HepG2 (cell line): Measurements from ENCODE around the gene ZBTB7A. TPM values are rescaled to one million over a fixed set of nuclear protein-coding genes. Genes with fewer than 3 reads are reported as not detected.

Experiments used
- ATAC-seq: fragments of 200-7000 bp; cut with Tn5 transposase; 3 replicates; pipeline ENCODE4 v1.9.1; 2020; ENCODE audit warnings: mild to moderate bottlenecking, moderate library complexity
- BruUV-seq: library from RNA; stranded (reverse); fragments of 400-500 nt; replicated peaks from 2 replicates; lab custom pipeline; 2021; lab: Mats Ljungman, UMichigan
- CTCF ChIA-PET: fragments of 300-600 bp; formaldehyde crosslinking; extraction: SDS; loops from one replicate; lab custom pipeline; 2021; ENCODE audit warnings: low total read pairs, inconsistent platforms, low intra/inter-chr PET ratio; lab: Yijun Ruan, JAX
- POLR2A ChIA-PET: fragments of 350-600 bp; sonication (Branson Sonifier 250); formaldehyde crosslinking; loops from one replicate; lab custom pipeline; 2020; ENCODE audit warnings: antibody characterized with exemption, inconsistent platforms; lab: Yijun Ruan, JAX
- DNase-seq: peaks from one replicate; pipeline ENCODE4 v3.0.0-alpha.2; 2015; ENCODE audit warnings: low spot score
- FAIRE-seq: peaks from 3 replicates; lab custom pipeline; 2011; peaks lifted over from hg19 to GRCh38; lab: Jason Lieb, UNC
- H2AFZ ChIP-seq: one replicate; pipeline ENCODE4 v1.6.1; 2011; ENCODE audit warnings: low read length, inconsistent platforms
- H3K27ac ChIP-seq: fragments of 300-600 bp; 3 replicates; pipeline ENCODE4 v1.8.0; 2011; ENCODE audit warnings: mixed run types, mild to moderate bottlenecking, mixed read lengths, low read length, inconsistent platforms; ENCODE audit not compliant: insufficient read depth; ENCODE audit errors: extremely low read length
- H3K27me3 ChIP-seq, 2 experiments: fragments of 200-600 bp in 1 of 2; 2 replicates in 1 of 2; 3 replicates in 1 of 2; pipeline versions ENCODE4 v1.6.0 to v1.8.0; 2011; ENCODE audit warnings: low read length in 2 of 2, mild to moderate bottlenecking in 2 of 2, moderate library complexity in 2 of 2, inconsistent platforms in 1 of 2; ENCODE audit not compliant: insufficient read depth in 2 of 2, control insufficient read depth in 1 of 2
- H3K36me3 ChIP-seq, 2 experiments: fragments of 200-600 bp in 1 of 2; replicated peaks in 1 of 2; 2 replicates in 1 of 2; 3 replicates in 1 of 2; pipeline versions ENCODE4 v1.5.1 to v1.8.0; 2011; ENCODE audit warnings: low read length in 2 of 2, inconsistent platforms in 1 of 2; ENCODE audit not compliant: insufficient read depth in 2 of 2, control insufficient read depth in 1 of 2
- H3K4me1 ChIP-seq: 2 replicates; pipeline ENCODE4 v1.5.1; 2012; ENCODE audit warnings: low read length, inconsistent platforms; ENCODE audit not compliant: insufficient read depth
- H3K4me2 ChIP-seq: 2 replicates; pipeline ENCODE4 v1.6.0; 2011; ENCODE audit warnings: low read depth, low read length, inconsistent platforms
- H3K4me3 ChIP-seq, 3 experiments: fragments of 200-600 bp in 1 of 3; sonication (generic), shearing (Covaris generic) in 1 of 3; replicated peaks in 1 of 3; 2 replicates each; pipeline ENCODE4 v1.5.1; 2011 to 2016; ENCODE audit warnings: low read length in 3 of 3, inconsistent platforms in 2 of 3, low read depth in 2 of 3, mild to moderate bottlenecking in 2 of 3, control low read depth in 1 of 3, mixed read lengths in 1 of 3; ENCODE audit not compliant: insufficient read depth in 1 of 3
- H3K79me2 ChIP-seq: one replicate; pipeline ENCODE4 v1.6.1; 2011; ENCODE audit warnings: low read length, inconsistent platforms; ENCODE audit not compliant: insufficient read depth
- H3K9ac ChIP-seq: 2 replicates; pipeline ENCODE4 v1.6.0; 2011; ENCODE audit warnings: mild to moderate bottlenecking, low read depth, low read length, inconsistent platforms; ENCODE audit not compliant: insufficient read depth
- H3K9me3 ChIP-seq: 2 replicates; pipeline ENCODE4 v1.5.1; 2012; ENCODE audit warnings: mild to moderate bottlenecking, low read length
- H4K20me1 ChIP-seq: 2 replicates; pipeline ENCODE4 v1.6.0; 2011; ENCODE audit warnings: inconsistent platforms, mild to moderate bottlenecking, low read length, moderate library complexity; ENCODE audit not compliant: insufficient read depth
- HNRNPLL ChIP-seq: fragments of 200-400 bp; formaldehyde crosslinking; IDR thresholded peaks from 2 replicates; pipeline ENCODE4 v1.6.1; 2017; ENCODE audit warnings: mild to moderate bottlenecking, low read depth, low read length; ENCODE audit not compliant: poor library complexity, severe bottlenecking
- RELA ChIP-seq: sonication (generic); formaldehyde crosslinking; IDR thresholded peaks from 2 replicates; pipeline ENCODE4 v1.4.0; 2020; ENCODE audit warnings: missing genetic modification reagents
- RXRA ChIP-seq: sonication (generic); formaldehyde crosslinking; IDR thresholded peaks from 2 replicates; pipeline ENCODE4 v1.5.1; 2020; ENCODE audit warnings: missing genetic modification reagents
- WGBS: methylation state at CpG from one replicate; pipeline ENCODE4 v1.1.6; 2017; ENCODE audit warnings: low lambda C conversion rate; 5-methylcytosine and 5-hydroxymethylcytosine counted together
- in situ Hi-C: cut with HindIII; loops from 2 replicates; pipeline ENCODE4 v1.10.0; 2017; ENCODE audit warnings: low pct_unique_long_range_greater_than_20kb; ENCODE audit not compliant: extremely low pct_ligation_motif_present
- intact Hi-C: fragments of 100-400 bp; cut with micrococcal nuclease; formaldehyde crosslinking; loops from one replicate; pipeline ENCODE4 v1.10.0; 2022; ENCODE audit not compliant: unreplicated experiment
- polyA plus RNA-seq, 8 experiments: library from polyadenylated mRNA; depleted of rRNA in 3 of 8; stranded (reverse) in 7 of 8; unstranded in 1 of 8; fragments of >200 nt; fragmentation: Illumina TruSeq in 4 of 8; extraction: Trizol in 4 of 8; gene quantifications; 2 replicates each; pipeline versions ENCODE4 v1.2.1 to v1.2.3, GENCODE V29; 2011 to 2016; ENCODE audit warnings: low read depth in 4 of 8, missing spikeins in 1 of 8, mixed read lengths in 1 of 8; ENCODE audit not compliant: insufficient read depth in 1 of 8
- total RNA-seq, 5 experiments: library from RNA; depleted of rRNA; stranded (reverse); fragments of >200 nt; fragmentation: Illumina TruSeq; extraction: Trizol; gene quantifications; 2 replicates each; pipeline ENCODE4 v1.2.3, GENCODE V29; 2016; ENCODE audit warnings: low read depth in 1 of 5
- TF ChIP-seq, protein P1 (sequence below): sonication (generic); formaldehyde crosslinking; IDR thresholded peaks from 2 replicates; pipeline ENCODE4 v1.8.1; 2023; ENCODE audit warnings: missing genetic modification reagents, mild to moderate bottlenecking, borderline replicate concordance
- TF ChIP-seq, protein P2 (sequence below): sonication (generic); formaldehyde crosslinking; IDR thresholded peaks from 2 replicates; pipeline ENCODE4 v1.4.0; 2020; ENCODE audit warnings: mild to moderate bottlenecking, missing genetic modification reagents

The ZBTB7A gene
- total and polyA plus RNA-seq, 2 of the 13 experiments (the other 11 are each of a cell fraction or from before 2014, with no cell fraction given): 3.6 to 4.0 TPM

GRCh38 chr19:4101496-4101770, 34.7 kb upstream of the ZBTB7A start:
- TF ChIP-seq, protein P1, sequence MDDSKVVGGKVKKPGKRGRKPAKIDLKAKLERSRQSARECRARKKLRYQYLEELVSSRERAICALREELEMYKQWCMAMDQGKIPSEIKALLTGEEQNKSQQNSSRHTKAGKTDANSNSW (CRISPR knock-in tag): no peak
- no peak for TF ChIP-seq HNRNPLL
- TF ChIP-seq RXRA (CRISPR knock-in tag): no peak
- TF ChIP-seq, protein P2, sequence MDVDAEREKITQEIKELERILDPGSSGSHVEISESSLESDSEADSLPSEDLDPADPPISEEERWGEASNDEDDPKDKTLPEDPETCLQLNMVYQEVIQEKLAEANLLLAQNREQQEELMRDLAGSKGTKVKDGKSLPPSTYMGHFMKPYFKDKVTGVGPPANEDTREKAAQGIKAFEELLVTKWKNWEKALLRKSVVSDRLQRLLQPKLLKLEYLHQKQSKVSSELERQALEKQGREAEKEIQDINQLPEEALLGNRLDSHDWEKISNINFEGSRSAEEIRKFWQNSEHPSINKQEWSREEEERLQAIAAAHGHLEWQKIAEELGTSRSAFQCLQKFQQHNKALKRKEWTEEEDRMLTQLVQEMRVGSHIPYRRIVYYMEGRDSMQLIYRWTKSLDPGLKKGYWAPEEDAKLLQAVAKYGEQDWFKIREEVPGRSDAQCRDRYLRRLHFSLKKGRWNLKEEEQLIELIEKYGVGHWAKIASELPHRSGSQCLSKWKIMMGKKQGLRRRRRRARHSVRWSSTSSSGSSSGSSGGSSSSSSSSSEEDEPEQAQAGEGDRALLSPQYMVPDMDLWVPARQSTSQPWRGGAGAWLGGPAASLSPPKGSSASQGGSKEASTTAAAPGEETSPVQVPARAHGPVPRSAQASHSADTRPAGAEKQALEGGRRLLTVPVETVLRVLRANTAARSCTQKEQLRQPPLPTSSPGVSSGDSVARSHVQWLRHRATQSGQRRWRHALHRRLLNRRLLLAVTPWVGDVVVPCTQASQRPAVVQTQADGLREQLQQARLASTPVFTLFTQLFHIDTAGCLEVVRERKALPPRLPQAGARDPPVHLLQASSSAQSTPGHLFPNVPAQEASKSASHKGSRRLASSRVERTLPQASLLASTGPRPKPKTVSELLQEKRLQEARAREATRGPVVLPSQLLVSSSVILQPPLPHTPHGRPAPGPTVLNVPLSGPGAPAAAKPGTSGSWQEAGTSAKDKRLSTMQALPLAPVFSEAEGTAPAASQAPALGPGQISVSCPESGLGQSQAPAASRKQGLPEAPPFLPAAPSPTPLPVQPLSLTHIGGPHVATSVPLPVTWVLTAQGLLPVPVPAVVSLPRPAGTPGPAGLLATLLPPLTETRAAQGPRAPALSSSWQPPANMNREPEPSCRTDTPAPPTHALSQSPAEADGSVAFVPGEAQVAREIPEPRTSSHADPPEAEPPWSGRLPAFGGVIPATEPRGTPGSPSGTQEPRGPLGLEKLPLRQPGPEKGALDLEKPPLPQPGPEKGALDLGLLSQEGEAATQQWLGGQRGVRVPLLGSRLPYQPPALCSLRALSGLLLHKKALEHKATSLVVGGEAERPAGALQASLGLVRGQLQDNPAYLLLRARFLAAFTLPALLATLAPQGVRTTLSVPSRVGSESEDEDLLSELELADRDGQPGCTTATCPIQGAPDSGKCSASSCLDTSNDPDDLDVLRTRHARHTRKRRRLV: no peak
- no peak for TF ChIP-seq RELA (CRISPR knock-in tag)
- TF ChIP-seq, all 625 proteins: peak for 0
- no peak overlapping the region for H3K4me3 ChIP-seq
- no peak overlapping the region for H3K27ac ChIP-seq
- no peaks in the 10 kb centered on the region for H3K27me3 ChIP-seq
- CTCF ChIA-PET: no interaction called here
- H3K4me1 ChIP-seq: no peaks in the 10 kb centered on the region
- H4K20me1 ChIP-seq: no peaks in the 10 kb centered on the region
- H3K9me3 ChIP-seq: no peaks in the 10 kb centered on the region
- H3K9ac ChIP-seq: no peak overlapping the region
- POLR2A ChIA-PET: no interaction called here
- no peak for FAIRE-seq
- 98% methylated on average over 7 of the region's 10 CpGs for WGBS
- no TSS peak for BruUV-seq
- H3K4me2 ChIP-seq: no peak overlapping the region
- no peaks in the 10 kb centered on the region for H3K79me2 ChIP-seq
- no peak for DNase-seq
- H3K36me3 ChIP-seq: peaks cover 20 to 28% of the 10 kb centered on the region in 2 experiments
- no peak for ATAC-seq
- in situ Hi-C loops: no loop called here
- intact Hi-C loops: no loop called here
- H2AFZ ChIP-seq: no peak overlapping the region
